K562 (cell line): ENCODE data around the gene SRPK3. TPM values are rescaled to one million over a fixed set of nuclear protein-coding genes. Genes with fewer than 3 reads are reported as not detected.

Experiments
- ATAC-seq: fragments of 200-7000 bp; cut with Tn5 transposase; 3 replicates; pipeline ENCODE4 v1.9.1; 2020; ENCODE audit warnings: moderate library complexity
- BruUV-seq: library from RNA; stranded (reverse); fragments of 400-500 nt; replicated peaks from 2 replicates; lab custom pipeline; 2021; lab: Mats Ljungman, UMichigan
- CTCF ChIA-PET: fragments of 300-600 bp; formaldehyde crosslinking; extraction: SDS; loops from one replicate; lab custom pipeline; 2021; ENCODE audit warnings: low intra/inter-chr PET ratio; lab: Yijun Ruan, JAX
- POLR2A ChIA-PET: fragments of 300-600, 350-650 bp; sonication (Branson Sonifier 250); formaldehyde crosslinking; extraction: SDS; loops from one replicate; lab custom pipeline; 2021; ENCODE audit warnings: antibody characterized with exemption, inconsistent platforms; lab: Yijun Ruan, JAX
- DNase-seq, 4 experiments: peaks; one replicate each; pipeline versions ENCODE4 v3.0.0 to v3.0.0-alpha.2; 2011 to 2018; ENCODE audit warnings: low spot score in 3 of 4, mixed read lengths in 3 of 4; ENCODE audit errors: extremely low read depth in 1 of 4
- FAIRE-seq: peaks from 2 replicates; lab custom pipeline; 2011; peaks lifted over from hg19 to GRCh38; lab: Jason Lieb, UNC
- H2AFZ ChIP-seq: 2 replicates; pipeline ENCODE4 v1.6.0; 2011; ENCODE audit warnings: low read depth, low read length, control low read depth, inconsistent platforms
- H3K27ac ChIP-seq: fragments of 200-600 bp; 3 replicates; pipeline ENCODE4 v1.8.0; 2011; ENCODE audit warnings: low read depth, mild to moderate bottlenecking, control low read depth, inconsistent platforms, low read length, moderate library complexity, mixed read lengths; ENCODE audit errors: extremely low read depth
- H3K27me3 ChIP-seq, 2 experiments: fragments of 300-600 bp in 1 of 2; 2 replicates in 1 of 2; 3 replicates in 1 of 2; pipeline versions ENCODE4 v1.6.0 to v1.8.0; 2011; ENCODE audit warnings: inconsistent platforms in 2 of 2, low read length in 2 of 2, mild to moderate bottlenecking in 1 of 2, mixed read lengths in 1 of 2, moderate library complexity in 1 of 2; ENCODE audit not compliant: control insufficient read depth in 2 of 2, insufficient read depth in 2 of 2
- H3K36me3 ChIP-seq: fragments of 300-600 bp; 3 replicates; pipeline ENCODE4 v1.8.0; 2011; ENCODE audit warnings: mild to moderate bottlenecking, low read length, inconsistent platforms; ENCODE audit not compliant: control insufficient read depth, insufficient read depth
- H3K4me1 ChIP-seq, 2 experiments: fragments of 200-600 bp in 1 of 2; replicated peaks in 1 of 2; 2 replicates in 1 of 2; 3 replicates in 1 of 2; pipeline versions ENCODE4 v1.5.1 to v1.8.0; 2011; ENCODE audit warnings: inconsistent platforms in 2 of 2, low read length in 2 of 2, mild to moderate bottlenecking in 1 of 2, mixed read lengths in 1 of 2, moderate library complexity in 1 of 2; ENCODE audit not compliant: control insufficient read depth in 2 of 2, insufficient read depth in 2 of 2
- H3K4me2 ChIP-seq: 2 replicates; pipeline ENCODE4 v1.6.1; 2011; ENCODE audit warnings: low read length, control low read depth, inconsistent platforms, mixed read lengths; ENCODE audit not compliant: insufficient read depth
- H3K4me3 ChIP-seq: fragments of 200-600 bp; sonication (generic), shearing (Covaris generic); 2 replicates; pipeline ENCODE4 v1.5.1; 2016; ENCODE audit warnings: control low read depth, inconsistent platforms
- H3K79me2 ChIP-seq: fragments of 200-600 bp; 3 replicates; pipeline ENCODE4 v1.8.0; 2011; ENCODE audit warnings: low read length, inconsistent platforms; ENCODE audit not compliant: control insufficient read depth, insufficient read depth
- H3K9ac ChIP-seq, 2 experiments: 2 replicates each; pipeline versions ENCODE4 v1.6.0 to v1.6.1; 2011; ENCODE audit warnings: low read depth in 2 of 2, low read length in 2 of 2, control low read depth in 1 of 2, inconsistent platforms in 1 of 2, mild to moderate bottlenecking in 1 of 2, mixed read lengths in 1 of 2; ENCODE audit not compliant: insufficient read depth in 1 of 2
- H3K9me1 ChIP-seq: one replicate; pipeline ENCODE4 v1.6.0; 2011; ENCODE audit warnings: inconsistent platforms, mild to moderate bottlenecking, low read length, moderate library complexity; ENCODE audit not compliant: control insufficient read depth, insufficient read depth
- H3K9me3 ChIP-seq: replicated peaks from 2 replicates; pipeline ENCODE4 v1.5.1; 2011; ENCODE audit warnings: low read depth, low read length, inconsistent platforms; ENCODE audit not compliant: control insufficient read depth, insufficient read depth
- H4K20me1 ChIP-seq: replicated peaks from 2 replicates; pipeline ENCODE4 v1.6.1; 2011; ENCODE audit warnings: low read length, inconsistent platforms, mixed read lengths; ENCODE audit not compliant: control insufficient read depth, insufficient read depth
- CTCF ChIP-seq, 3 experiments: IDR thresholded peaks in 2 of 3; conservative IDR thresholded peaks in 1 of 3; 2 replicates each; pipeline ENCODE4 v1.5.1; 2011 to 2012; ENCODE audit warnings: low read length in 3 of 3, mild to moderate bottlenecking in 3 of 3, control low read depth in 2 of 3, improper control_type of control experiment in 1 of 3, inconsistent platforms in 1 of 3, low read depth in 1 of 3, mixed read lengths in 1 of 3, moderate library complexity in 1 of 3; ENCODE audit not compliant: insufficient read depth in 2 of 3
- HMGN3 ChIP-seq: IDR thresholded peaks from 2 replicates; pipeline ENCODE4 v1.6.1; 2011; ENCODE audit warnings: borderline replicate concordance, low read depth, mild to moderate bottlenecking, mixed read lengths, low read length; ENCODE audit not compliant: insufficient read length; ENCODE audit errors: extremely low read depth
- ILF3 ChIP-seq: fragments of 450-650 bp; IDR thresholded peaks from 2 replicates; pipeline ENCODE4 v1.6.1; 2018; ENCODE audit warnings: antibody characterized with exemption, mild to moderate bottlenecking, moderate library complexity, borderline replicate concordance
- POLR2G ChIP-seq: fragments of 200-400 bp; formaldehyde crosslinking; IDR thresholded peaks from 2 replicates; pipeline ENCODE4 v1.6.1; 2017; ENCODE audit warnings: low read depth, mild to moderate bottlenecking, antibody characterized with exemption, low read length, moderate library complexity
- WGBS: fragments of 100-300 bp; shearing (Covaris generic); methylation state at CpG from one replicate; pipeline ENCODE4 v1.1.6; 2016; ENCODE audit warnings: low coverage, mixed read lengths; ENCODE audit not compliant: insufficient coverage; ENCODE audit errors: missing lambda C conversion rate; 5-methylcytosine and 5-hydroxymethylcytosine counted together
- in situ Hi-C: fragments of 300-500 bp; cut with MboI; formaldehyde crosslinking; loops from 4 replicates; pipeline ENCODE4 v1.15.0; 2018; ENCODE audit warnings: inconsistent platforms, mixed read lengths
- intact Hi-C: fragments of 100-400 bp; cut with micrococcal nuclease; formaldehyde crosslinking; loops from 2 replicates; pipeline ENCODE4 v1.14.2; 2022
- polyA plus RNA-seq, 8 experiments: library from polyadenylated mRNA; depleted of rRNA in 4 of 8; stranded (reverse) in 5 of 8; unstranded in 3 of 8; fragments of >200 nt; fragmentation: Nextera tagmentation in 2 of 8; fragmentation: Illumina TruSeq in 1 of 8; extraction: Ambion mirVana in 2 of 8; extraction: Trizol in 1 of 8; gene quantifications; 2 replicates each; pipeline versions ENCODE4 v1.2.1 to v1.2.3, GENCODE V29; 2011 to 2014; ENCODE audit warnings: inconsistent platforms in 1 of 8, missing spikeins in 1 of 8
- total RNA-seq, 7 experiments: library from RNA; depleted of rRNA in 6 of 7; stranded (reverse); fragments of >200 nt in 6 of 7; fragmentation: Illumina TruSeq in 2 of 7; extraction: Trizol in 2 of 7; gene quantifications; 2 replicates each; pipeline versions ENCODE4 v1.2.1 to v1.2.3, GENCODE V29; 2011 to 2021; ENCODE audit warnings: low replicate concordance in 1 of 7
- TF ChIP-seq, protein P1 (sequence below): IDR thresholded peaks from 2 replicates; pipeline ENCODE4 v1.6.1; 2014; ENCODE audit warnings: antibody characterized with exemption
- TF ChIP-seq, protein P2 (sequence below): sonication (generic); formaldehyde crosslinking; IDR thresholded peaks from 2 replicates; pipeline ENCODE4 v1.8.1; 2023; ENCODE audit warnings: mild to moderate bottlenecking, missing genetic modification reagents
- TF ChIP-seq, protein P3 (sequence below): sonication (generic); formaldehyde crosslinking; IDR thresholded peaks from 2 replicates; pipeline ENCODE4 v1.8.0; 2022; ENCODE audit warnings: missing genetic modification reagents, mild to moderate bottlenecking, moderate library complexity, borderline replicate concordance

SRPK3 gene
- total and polyA plus RNA-seq, 9 of the 15 experiments (the other 6 are each of a cell fraction or from before 2014, with no cell fraction given): 0.01 to 0.09 (median 0.04) TPM; not detected in 2

DNA sequence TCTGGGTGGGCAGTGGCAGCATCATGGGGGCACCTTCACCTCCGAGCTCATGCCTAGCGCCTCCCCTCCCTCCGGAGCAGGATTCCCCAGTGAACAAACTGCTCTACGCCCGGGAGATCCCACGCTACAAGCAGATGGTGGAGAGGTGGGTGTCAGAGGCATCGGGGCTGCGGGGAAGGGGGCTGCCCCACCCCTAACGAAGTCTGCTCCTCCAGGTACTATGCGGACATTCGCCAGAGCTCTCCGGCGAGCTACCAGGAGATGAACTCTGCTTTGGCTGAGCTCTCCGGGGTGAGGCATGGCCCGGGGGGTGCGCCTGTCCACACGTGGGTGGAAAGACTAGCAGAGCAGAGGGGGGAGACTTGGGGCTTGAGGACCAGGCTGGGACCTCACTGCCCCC is 2.7 kb upstream of the SRPK3 start:
- ChIA-PET CTCF (no interaction called here), POLR2A (interaction anchor here (0.7 to 0.8 kb wide), 3 partner anchors 9 to 590 kb away, joined by 3 to 4 read pairs (median 3); no protein-coding TSS in a partner anchor)
- FAIRE-seq: no peak
- H3K4me1 ChIP-seq: peaks cover 8 to 84% of the 10 kb centered on the region in 2 experiments; a peak in 4 of 5 replicates
- H3K4me2 ChIP-seq: no peak overlapping the region
- no peak for DNase-seq
- peak overlapping the region in 1 of 2 experiments; percentile 26; a peak in 1 of 4 replicates for H3K9ac ChIP-seq
- BruUV-seq: no TSS peak
- no peak overlapping the region for H3K4me3 ChIP-seq
- TF ChIP-seq HMGN3: peak; percentile 9
- TF ChIP-seq, protein P1, sequence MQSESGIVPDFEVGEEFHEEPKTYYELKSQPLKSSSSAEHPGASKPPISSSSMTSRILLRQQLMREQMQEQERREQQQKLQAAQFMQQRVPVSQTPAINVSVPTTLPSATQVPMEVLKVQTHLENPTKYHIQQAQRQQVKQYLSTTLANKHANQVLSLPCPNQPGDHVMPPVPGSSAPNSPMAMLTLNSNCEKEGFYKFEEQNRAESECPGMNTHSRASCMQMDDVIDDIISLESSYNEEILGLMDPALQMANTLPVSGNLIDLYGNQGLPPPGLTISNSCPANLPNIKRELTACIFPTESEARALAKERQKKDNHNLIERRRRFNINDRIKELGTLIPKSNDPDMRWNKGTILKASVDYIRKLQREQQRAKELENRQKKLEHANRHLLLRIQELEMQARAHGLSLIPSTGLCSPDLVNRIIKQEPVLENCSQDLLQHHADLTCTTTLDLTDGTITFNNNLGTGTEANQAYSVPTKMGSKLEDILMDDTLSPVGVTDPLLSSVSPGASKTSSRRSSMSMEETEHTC: no peak
- in situ Hi-C loops: no loop called here
- H3K27ac ChIP-seq: no peak overlapping the region
- peaks cover 2% of the 10 kb centered on the region; the same call in 1 of the 3 replicates for H3K36me3 ChIP-seq
- no peaks in the 10 kb centered on the region for H3K27me3 ChIP-seq
- no peaks in the 10 kb centered on the region for H3K9me3 ChIP-seq
- intact Hi-C loops: no loop called here
- H2AFZ ChIP-seq: no peak overlapping the region
- no peaks in the 10 kb centered on the region for H4K20me1 ChIP-seq
- no peak for ATAC-seq
- 76% methylated on average over 7 of the region's 17 CpGs for WGBS
- no peaks in the 10 kb centered on the region for H3K79me2 ChIP-seq
- peaks cover 6% of the 10 kb centered on the region for H3K9me1 ChIP-seq

- Histone ChIP-seq H3K27ac (no peak overlapping the region), H3K9ac (peak overlapping the region in 1 of 2 experiments; percentile 17; a peak in 1 of 4 replicates), H2AFZ (no peak overlapping the region), H3K27me3 (no peaks in the 10 kb centered on the region), H3K9me3 (no peaks in the 10 kb centered on the region), H3K9me1 (peaks cover 6% of the 10 kb centered on the region), H3K4me3 (no peak overlapping the region), H3K4me2 (no peak overlapping the region), H3K79me2 (no peaks in the 10 kb centered on the region), H4K20me1 (no peaks in the 10 kb centered on the region), H3K36me3 (peaks cover 6% of the 10 kb centered on the region; the same call in 1 of the 3 replicates), H3K4me1 (peaks cover 8 to 84% of the 10 kb centered on the region in 2 experiments; a peak in 4 of 5 replicates)
- no TSS peak for BruUV-seq
- in situ Hi-C loops (no loop called here), intact Hi-C loops (no loop called here)
- ATAC-seq: peak; percentile 40; the same call in 2 of the 3 replicates
- POLR2A ChIA-PET: no interaction called here
- TF ChIP-seq ILF3 (no peak), POLR2G (peak; percentile 58), CTCF (IDR thresholded peaks at IDR 0.05 in 2 of 3, conservative IDR thresholded peaks at IDR 0.05 in 1 of 3; ENCODE audit: insufficient read depth in 2 of 3, low read depth in 1 of 3, low read length in 3 of 3) (peak; percentile 22 to 44 (median 39); a peak in 4 of 6 replicates)
- TF ChIP-seq, protein P2, sequence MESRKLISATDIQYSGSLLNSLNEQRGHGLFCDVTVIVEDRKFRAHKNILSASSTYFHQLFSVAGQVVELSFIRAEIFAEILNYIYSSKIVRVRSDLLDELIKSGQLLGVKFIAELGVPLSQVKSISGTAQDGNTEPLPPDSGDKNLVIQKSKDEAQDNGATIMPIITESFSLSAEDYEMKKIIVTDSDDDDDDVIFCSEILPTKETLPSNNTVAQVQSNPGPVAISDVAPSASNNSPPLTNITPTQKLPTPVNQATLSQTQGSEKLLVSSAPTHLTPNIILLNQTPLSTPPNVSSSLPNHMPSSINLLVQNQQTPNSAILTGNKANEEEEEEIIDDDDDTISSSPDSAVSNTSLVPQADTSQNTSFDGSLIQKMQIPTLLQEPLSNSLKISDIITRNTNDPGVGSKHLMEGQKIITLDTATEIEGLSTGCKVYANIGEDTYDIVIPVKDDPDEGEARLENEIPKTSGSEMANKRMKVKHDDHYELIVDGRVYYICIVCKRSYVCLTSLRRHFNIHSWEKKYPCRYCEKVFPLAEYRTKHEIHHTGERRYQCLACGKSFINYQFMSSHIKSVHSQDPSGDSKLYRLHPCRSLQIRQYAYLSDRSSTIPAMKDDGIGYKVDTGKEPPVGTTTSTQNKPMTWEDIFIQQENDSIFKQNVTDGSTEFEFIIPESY (CRISPR knock-in tag): peak; percentile 47
- TF ChIP-seq, protein P3, sequence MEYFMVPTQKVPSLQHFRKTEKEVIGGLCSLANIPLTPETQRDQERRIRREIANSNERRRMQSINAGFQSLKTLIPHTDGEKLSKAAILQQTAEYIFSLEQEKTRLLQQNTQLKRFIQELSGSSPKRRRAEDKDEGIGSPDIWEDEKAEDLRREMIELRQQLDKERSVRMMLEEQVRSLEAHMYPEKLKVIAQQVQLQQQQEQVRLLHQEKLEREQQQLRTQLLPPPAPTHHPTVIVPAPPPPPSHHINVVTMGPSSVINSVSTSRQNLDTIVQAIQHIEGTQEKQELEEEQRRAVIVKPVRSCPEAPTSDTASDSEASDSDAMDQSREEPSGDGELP: peak; percentile 29; the same call in 1 of the 2 replicates
- no peak for FAIRE-seq
- WGBS: 71% methylated on average over 10 of the region's 16 CpGs
- DNase-seq: peak in 1 of 4 experiments; percentile 53
- CTCF ChIA-PET: no interaction called here
These were observed 2.1 kb upstream of the SRPK3 start for GRCh38 chrX:153778684-153779101.
